CD14-positive monocyte (primary cell): Measurements from ENCODE around the gene CHCHD6. TPM values are rescaled to one million over a fixed set of nuclear protein-coding genes. Genes with fewer than 3 reads are reported as not detected.
A peak's percentile ranks its signal among the peaks of the same experiment; 100 is the strongest.

Source experiments
- DNase-seq, 3 donors: peaks; one replicate each; pipeline ENCODE4 v3.0.0-alpha.2; 2011 to 2022
- H2AFZ ChIP-seq: 2 replicates; pipeline ENCODE4 v1.6.0; 2012; ENCODE audit warnings: mild to moderate bottlenecking, low read depth, low read length, inconsistent platforms; ENCODE audit not compliant: insufficient read depth, poor library complexity, severe bottlenecking
- H3K27ac ChIP-seq, 2 donors: 1 replicate in 1 of 2; 2 replicates in 1 of 2; pipeline ENCODE4 v1.5.1; 2012 to 2013; ENCODE audit warnings: low read length in 2 of 2, control low read depth in 1 of 2, inconsistent platforms in 1 of 2, low read depth in 1 of 2, mild to moderate bottlenecking in 1 of 2
- H3K27me3 ChIP-seq, 2 donors: one replicate each; pipeline versions ENCODE4 v1.6.0 to v1.6.1; 2011 to 2013; ENCODE audit warnings: low read length in 2 of 2; ENCODE audit not compliant: control insufficient read depth in 2 of 2, insufficient read depth in 2 of 2
- H3K36me3 ChIP-seq, 2 donors: replicated peaks in 1 of 2; 1 replicate in 1 of 2; 2 replicates in 1 of 2; pipeline versions ENCODE4 v1.5.1 to v1.6.1; 2012 to 2013; ENCODE audit warnings: low read length in 2 of 2, control low read depth in 1 of 2, inconsistent platforms in 1 of 2, mild to moderate bottlenecking in 1 of 2; ENCODE audit not compliant: insufficient read depth in 2 of 2, control insufficient read depth in 1 of 2
- H3K4me1 ChIP-seq, 2 donors: 1 replicate in 1 of 2; 2 replicates in 1 of 2; pipeline versions ENCODE4 v1.5.1 to v1.6.1; 2012 to 2013; ENCODE audit warnings: low read length in 2 of 2, control low read depth in 1 of 2, inconsistent platforms in 1 of 2, mild to moderate bottlenecking in 1 of 2, moderate library complexity in 1 of 2; ENCODE audit not compliant: insufficient read depth in 2 of 2, control insufficient read depth in 1 of 2
- H3K4me2 ChIP-seq: replicated peaks from 2 replicates; pipeline ENCODE3; 2012; ENCODE audit warnings: low read length, moderate library complexity, mild to moderate bottlenecking; ENCODE audit not compliant: poor library complexity, severe bottlenecking; ENCODE audit errors: extremely low read depth
- H3K4me3 ChIP-seq, 3 experiments: fragments of 200-600 bp in 1 of 3; sonication (generic) in 1 of 3; replicated peaks in 1 of 3; 1 replicate in 2 of 3; 2 replicates in 1 of 3; pipeline ENCODE4 v1.5.1; 2011 to 2013; ENCODE audit warnings: low read length in 3 of 3, mild to moderate bottlenecking in 3 of 3, control low read depth in 2 of 3, low read depth in 2 of 3, inconsistent platforms in 1 of 3, moderate library complexity in 1 of 3
- H3K79me2 ChIP-seq: 2 replicates; pipeline ENCODE4 v1.6.0; 2012; ENCODE audit warnings: mild to moderate bottlenecking, control low read depth, inconsistent platforms, low read length, moderate library complexity; ENCODE audit not compliant: insufficient read depth
- H3K9ac ChIP-seq: 2 replicates; pipeline ENCODE4 v1.6.0; 2017; ENCODE audit warnings: low read length, mild to moderate bottlenecking; ENCODE audit not compliant: insufficient read depth, poor library complexity, severe bottlenecking
- H3K9me3 ChIP-seq, 2 donors: replicated peaks in 1 of 2; 1 replicate in 1 of 2; 2 replicates in 1 of 2; pipeline versions ENCODE4 v1.5.1 to v1.6.1; 2012 to 2013; ENCODE audit warnings: low read length in 2 of 2, control low read depth in 1 of 2; ENCODE audit not compliant: control insufficient read depth in 1 of 2, insufficient read depth in 1 of 2
- H4K20me1 ChIP-seq: 2 replicates; pipeline ENCODE4 v1.6.0; 2012; ENCODE audit warnings: mild to moderate bottlenecking, low read length, control low read depth, moderate library complexity; ENCODE audit not compliant: insufficient read depth
- H3K27ac Mint-ChIP-seq, 7 donors: one replicate each; pipeline ENCODE4 v1.8.0; 2020; ENCODE audit warnings: mild to moderate bottlenecking in 7 of 7, mixed read lengths in 7 of 7, moderate library complexity in 6 of 7, inconsistent platforms in 2 of 7
- H3K27me3 Mint-ChIP-seq, 3 donors: one replicate each; pipeline ENCODE4 v1.8.0; 2021 to 2022; ENCODE audit warnings: low read depth in 3 of 3, mild to moderate bottlenecking in 3 of 3, mixed read lengths in 3 of 3, moderate library complexity in 3 of 3, inconsistent platforms in 1 of 3
- H3K36me3 Mint-ChIP-seq, 2 donors: one replicate each; pipeline ENCODE4 v1.8.0; 2020; ENCODE audit warnings: mixed read lengths in 2 of 2, inconsistent platforms in 1 of 2, mild to moderate bottlenecking in 1 of 2
- H3K4me1 Mint-ChIP-seq: one replicate; pipeline ENCODE4 v1.8.0; 2020; ENCODE audit warnings: mild to moderate bottlenecking, mixed read lengths
- H3K4me3 Mint-ChIP-seq, 2 donors: one replicate each; pipeline ENCODE4 v1.8.0; 2020; ENCODE audit warnings: mild to moderate bottlenecking in 2 of 2, mixed read lengths in 2 of 2, moderate library complexity in 1 of 2
- H3K9me3 Mint-ChIP-seq, 7 donors: one replicate each; pipeline ENCODE4 v1.8.0; 2020 to 2022; ENCODE audit warnings: mixed read lengths in 7 of 7, mild to moderate bottlenecking in 6 of 7, moderate library complexity in 6 of 7, inconsistent platforms in 2 of 7
- CTCF ChIP-seq: fragments of 200-600 bp; IDR thresholded peaks from one replicate; pipeline ENCODE4 v1.8.0; 2022; ENCODE audit warnings: antibody characterized with exemption, mild to moderate bottlenecking
- WGBS: methylation state at CpG from one replicate; pipeline ENCODE4 v1.1.5; 2013; ENCODE audit warnings: missing lambda C conversion rate; ENCODE audit not compliant: insufficient coverage; 5-methylcytosine and 5-hydroxymethylcytosine counted together
- intact Hi-C, 2 donors: fragments of 100-400 bp; cut with micrococcal nuclease; formaldehyde crosslinking; loops; one replicate each; pipeline versions ENCODE4 v1.15.0 to v1.15.1; 2023
- polyA plus RNA-seq, 3 donors: library from polyadenylated mRNA; depleted of rRNA in 1 of 3; unstranded in 2 of 3; stranded (reverse) in 1 of 3; fragments of 300-500 nt in 2 of 3; fragments of >200 nt in 1 of 3; fragmentation: Illumina TruSeq in 2 of 3; gene quantifications; 1 replicate in 2 of 3; 2 replicates in 1 of 3; pipeline ENCODE4 v1.2.3, GENCODE V29; 2012 to 2021

The CHCHD6 gene
- polyA plus RNA-seq, 3 donors: 1.1 to 1.8 (median 1.8) TPM

- Mint-ChIP-seq H3K4me3 (peak overlapping the region in 1 of 2 donors; percentile 44), H3K36me3 (no peaks in the 10 kb centered on the region), H3K27me3 (peaks cover 28 to 70% (median 61%) of the 10 kb centered on the region in 3 donors), H3K4me1 (peaks cover 14% of the 10 kb centered on the region), H3K9me3 (peaks cover 7 to 27% (median 18%) of the 10 kb centered on the region in 7 donors), H3K27ac (no peak overlapping the region)
- intact Hi-C loops: no loop called here
- Histone ChIP-seq H3K9me3 (peaks cover 4 to 22% of the 10 kb centered on the region in 2 donors), H3K9ac (no peak overlapping the region), H3K27ac (no peak overlapping the region), H3K4me3 (no peak overlapping the region), H3K27me3 (peaks cover 11 to 56% of the 10 kb centered on the region in 2 donors), H2AFZ (no peak overlapping the region), H3K4me2 (no peak overlapping the region), H4K20me1 (no peaks in the 10 kb centered on the region), H3K36me3 (no peaks in the 10 kb centered on the region), H3K4me1 (peaks cover 10 to 14% of the 10 kb centered on the region in 2 donors), H3K79me2 (no peaks in the 10 kb centered on the region)
- TF ChIP-seq CTCF: no peak
- 86% methylated on average over 4 of the region's 5 CpGs for WGBS
- DNase-seq: no peak
Measured at GRCh38 chr3:126978291-126978690, 274.3 kb downstream of the CHCHD6 start.

- Histone ChIP-seq H3K36me3 (no peaks in the 10 kb centered on the region), H3K9ac (no peak overlapping the region), H3K9me3 (peaks cover 6 to 22% of the 10 kb centered on the region in 2 donors), H3K27ac (no peak overlapping the region), H3K27me3 (peaks cover 16 to 57% of the 10 kb centered on the region in 2 donors), H3K4me1 (peaks cover 15 to 21% of the 10 kb centered on the region in 2 donors), H3K4me3 (no peak overlapping the region), H2AFZ (no peak overlapping the region), H3K79me2 (no peaks in the 10 kb centered on the region), H4K20me1 (no peaks in the 10 kb centered on the region), H3K4me2 (no peak overlapping the region)
- H3K9me3 Mint-ChIP-seq: peaks cover 7 to 24% (median 15%) of the 10 kb centered on the region in 7 donors
- intact Hi-C loops: no loop called here
- peaks cover 14% of the 10 kb centered on the region for H3K4me1 Mint-ChIP-seq
- peak overlapping the region in 1 of 2 donors; percentile 36 for H3K4me3 Mint-ChIP-seq
- peaks cover 28 to 72% (median 60%) of the 10 kb centered on the region in 3 donors for H3K27me3 Mint-ChIP-seq
- TF ChIP-seq CTCF: no peak
- H3K36me3 Mint-ChIP-seq: no peaks in the 10 kb centered on the region
- 48% methylated on average over 5 of the region's 5 CpGs for WGBS
- peak in 1 of 3 donors; percentile 36 for DNase-seq
- peak overlapping the region in 2 of 7 donors; percentile 35 to 73 for H3K27ac Mint-ChIP-seq
Measured at GRCh38 chr3:126979046-126979628, 275.1 kb downstream of the CHCHD6 start.
